GM23248 (cell line): Measurements from ENCODE around the gene POLN.

ENCODE experiments used
- EZH2 ChIP-seq: fragments of 200-600 bp; sonication (generic); IDR thresholded peaks from 2 replicates; pipeline ENCODE4 v1.6.1; 2018; ENCODE audit warnings: antibody characterized with exemption, mild to moderate bottlenecking; ENCODE audit not compliant: insufficient read depth, poor library complexity, severe bottlenecking
- EZH2phosphoT487 ChIP-seq: fragments of 200-600 bp; sonication (generic); IDR thresholded peaks from 2 replicates; pipeline ENCODE4 v1.6.1; 2018; ENCODE audit warnings: antibody characterized with exemption, moderate library complexity, mild to moderate bottlenecking, low read depth; ENCODE audit not compliant: insufficient read depth

DNA sequence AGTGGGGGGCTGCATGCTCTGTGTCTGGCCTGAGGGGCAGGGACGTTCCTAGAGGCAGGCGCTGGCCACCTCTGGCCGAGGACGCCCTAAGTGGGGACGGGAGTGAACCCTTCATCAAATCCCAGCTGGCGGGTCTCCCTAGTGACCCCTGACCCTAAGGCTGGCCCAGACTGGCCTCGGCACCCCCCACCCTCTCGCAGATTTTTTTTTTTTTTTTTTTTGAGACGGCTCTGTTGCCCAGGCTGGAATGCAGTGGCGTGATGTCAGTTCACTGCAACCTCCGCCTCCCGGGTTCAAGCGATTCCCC lies 21.0 kb upstream of the POLN start:
- TF ChIP-seq EZH2phosphoT487, result no peak
- no peak for TF ChIP-seq EZH2
